ENCODE data around the gene XAGE3. TPM values are rescaled to one million over a fixed set of nuclear protein-coding genes. Genes with fewer than 3 reads are reported as not detected.
"Not testable (repeated sequence)": the region's sequence is repeated elsewhere in the genome, so short reads cannot be mapped to it uniquely, and the experiment has no call there.

Gene XAGE3
- total RNA-seq, 1 donor from 2014 or later, result not detected

DNA sequence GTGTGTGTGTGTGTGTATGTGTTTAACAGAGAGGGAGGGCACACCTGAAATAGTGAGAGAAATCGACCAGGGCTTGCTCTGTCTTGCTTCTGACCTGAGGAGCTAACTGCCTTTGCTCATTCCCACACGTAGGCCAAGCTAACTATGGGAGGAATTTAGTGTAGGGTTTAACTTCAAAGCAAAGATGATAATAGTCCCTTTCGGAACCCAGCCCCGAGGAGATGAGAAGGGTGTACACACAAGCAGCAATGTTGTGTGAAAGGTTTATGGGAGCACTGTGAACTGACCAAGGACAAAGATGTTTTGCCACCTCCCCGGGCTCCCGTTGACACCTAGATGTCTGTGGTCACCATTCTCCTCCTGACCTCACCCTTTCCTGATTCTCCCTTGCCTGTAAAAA is 8.5 kb upstream of the XAGE3 start:
- H3K4me3 ChIP-seq; H3K27me3 ChIP-seq (ENCODE audit: low read depth); intact Hi-C loops (cut with micrococcal nuclease); H3K36me3 ChIP-seq; H3K27ac ChIP-seq (replicated peaks); H3K9me3 ChIP-seq (replicated peaks); DNase-seq; H3K4me1 ChIP-seq: not testable (repeated sequence)

DNA sequence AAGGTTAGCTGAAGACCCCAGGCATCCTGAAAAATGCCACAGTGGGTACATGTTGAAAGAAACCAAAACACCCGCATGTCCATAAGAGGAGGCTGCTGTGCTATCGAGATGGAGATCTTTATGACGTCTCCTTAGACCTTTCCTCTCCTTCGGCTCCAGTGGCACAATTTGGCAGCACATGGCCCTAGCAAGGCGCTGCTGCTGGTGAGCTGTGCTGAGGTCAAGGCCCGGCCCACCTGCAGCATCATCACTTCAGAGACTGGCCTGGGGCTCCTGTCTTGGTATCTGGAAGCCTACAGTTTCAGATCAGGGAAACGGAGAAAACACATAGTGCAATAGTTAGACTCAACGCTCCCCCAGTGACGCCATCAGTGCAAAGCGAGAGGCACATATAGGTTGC is 7.6 kb upstream of the XAGE3 start:
- H3K4me3 ChIP-seq; H3K36me3 ChIP-seq; H3K9me3 ChIP-seq (replicated peaks); H3K27ac ChIP-seq (replicated peaks); H3K27me3 ChIP-seq (ENCODE audit: low read depth); DNase-seq; H3K4me1 ChIP-seq; intact Hi-C loops (cut with micrococcal nuclease): not testable (repeated sequence)

DNA sequence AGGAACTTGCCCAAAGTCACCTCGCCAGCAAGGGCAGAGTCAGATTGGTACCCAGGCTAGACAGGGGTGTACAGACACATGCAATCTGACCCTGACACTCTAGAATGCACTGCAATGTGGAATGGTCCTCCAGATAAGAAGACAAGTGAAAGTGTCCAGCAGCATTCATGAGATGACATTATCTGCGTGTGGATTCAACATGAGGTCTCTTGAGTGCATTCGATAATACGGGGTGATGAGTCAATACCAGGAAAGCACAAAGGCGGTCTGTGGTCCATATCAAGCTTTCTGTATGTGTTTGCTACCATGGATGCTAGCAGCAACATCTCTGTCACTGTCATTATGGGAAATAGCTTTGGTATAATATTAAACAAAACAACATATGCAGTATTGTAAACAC is 6.8 kb upstream of the XAGE3 start:
- no peaks in the 10 kb centered on the region for H3K36me3 ChIP-seq
- DNase-seq, result no peak
- H3K4me1 ChIP-seq, result no peaks in the 10 kb centered on the region
- H3K4me3 ChIP-seq, result no peak overlapping the region
- H3K27me3 ChIP-seq (ENCODE audit: low read depth), result no peaks in the 10 kb centered on the region
- intact Hi-C loops (cut with micrococcal nuclease), result no loop called here
- TF ChIP-seq, protein P1, sequence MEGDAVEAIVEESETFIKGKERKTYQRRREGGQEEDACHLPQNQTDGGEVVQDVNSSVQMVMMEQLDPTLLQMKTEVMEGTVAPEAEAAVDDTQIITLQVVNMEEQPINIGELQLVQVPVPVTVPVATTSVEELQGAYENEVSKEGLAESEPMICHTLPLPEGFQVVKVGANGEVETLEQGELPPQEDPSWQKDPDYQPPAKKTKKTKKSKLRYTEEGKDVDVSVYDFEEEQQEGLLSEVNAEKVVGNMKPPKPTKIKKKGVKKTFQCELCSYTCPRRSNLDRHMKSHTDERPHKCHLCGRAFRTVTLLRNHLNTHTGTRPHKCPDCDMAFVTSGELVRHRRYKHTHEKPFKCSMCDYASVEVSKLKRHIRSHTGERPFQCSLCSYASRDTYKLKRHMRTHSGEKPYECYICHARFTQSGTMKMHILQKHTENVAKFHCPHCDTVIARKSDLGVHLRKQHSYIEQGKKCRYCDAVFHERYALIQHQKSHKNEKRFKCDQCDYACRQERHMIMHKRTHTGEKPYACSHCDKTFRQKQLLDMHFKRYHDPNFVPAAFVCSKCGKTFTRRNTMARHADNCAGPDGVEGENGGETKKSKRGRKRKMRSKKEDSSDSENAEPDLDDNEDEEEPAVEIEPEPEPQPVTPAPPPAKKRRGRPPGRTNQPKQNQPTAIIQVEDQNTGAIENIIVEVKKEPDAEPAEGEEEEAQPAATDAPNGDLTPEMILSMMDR (IDR thresholded peaks at IDR 0.05; ENCODE audit: borderline replicate concordance), result no peak
- no peak overlapping the region for H3K27ac ChIP-seq (replicated peaks)
- no peaks in the 10 kb centered on the region for H3K9me3 ChIP-seq (replicated peaks)

DNA sequence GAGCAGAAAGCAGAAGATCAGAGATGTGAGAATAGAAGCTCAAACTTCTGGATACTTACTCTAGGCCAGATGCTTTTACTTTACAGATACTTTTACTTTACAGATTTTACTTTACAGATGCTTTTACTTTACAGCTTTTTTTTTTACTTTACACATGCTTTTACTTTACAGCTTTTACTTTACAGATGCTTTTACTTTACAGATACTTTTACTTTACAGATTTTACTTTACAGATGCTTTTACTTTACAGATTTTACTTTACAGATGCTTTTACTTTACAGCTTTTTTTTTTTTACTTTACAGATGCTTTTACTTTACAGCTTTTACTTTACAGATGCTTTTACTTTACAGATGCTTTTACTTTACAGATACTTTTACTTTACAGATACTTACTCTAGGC is 5.9 kb upstream of the XAGE3 start:
- H3K27me3 ChIP-seq (ENCODE audit: low read depth); H3K27ac ChIP-seq (replicated peaks); H3K4me3 ChIP-seq; DNase-seq; H3K9me3 ChIP-seq (replicated peaks); H3K4me1 ChIP-seq; intact Hi-C loops (cut with micrococcal nuclease); H3K36me3 ChIP-seq: not testable (repeated sequence)

GRCh38 chrX:52870046-52870445 is 2.2 kb upstream of the XAGE3 start:
- Histone ChIP-seq H3K27ac (replicated peaks) (no peak overlapping the region), H3K27me3 (ENCODE audit: low read depth) (no peaks in the 10 kb centered on the region), H3K4me1 (no peaks in the 10 kb centered on the region), H3K36me3 (no peaks in the 10 kb centered on the region), H3K4me3 (no peak overlapping the region), H3K9me3 (replicated peaks) (no peaks in the 10 kb centered on the region)
- no peak for DNase-seq
- TF ChIP-seq, protein P1 (IDR thresholded peaks at IDR 0.05; ENCODE audit: borderline replicate concordance), result no peak
- intact Hi-C loops (cut with micrococcal nuclease), result no loop called here

DNA sequence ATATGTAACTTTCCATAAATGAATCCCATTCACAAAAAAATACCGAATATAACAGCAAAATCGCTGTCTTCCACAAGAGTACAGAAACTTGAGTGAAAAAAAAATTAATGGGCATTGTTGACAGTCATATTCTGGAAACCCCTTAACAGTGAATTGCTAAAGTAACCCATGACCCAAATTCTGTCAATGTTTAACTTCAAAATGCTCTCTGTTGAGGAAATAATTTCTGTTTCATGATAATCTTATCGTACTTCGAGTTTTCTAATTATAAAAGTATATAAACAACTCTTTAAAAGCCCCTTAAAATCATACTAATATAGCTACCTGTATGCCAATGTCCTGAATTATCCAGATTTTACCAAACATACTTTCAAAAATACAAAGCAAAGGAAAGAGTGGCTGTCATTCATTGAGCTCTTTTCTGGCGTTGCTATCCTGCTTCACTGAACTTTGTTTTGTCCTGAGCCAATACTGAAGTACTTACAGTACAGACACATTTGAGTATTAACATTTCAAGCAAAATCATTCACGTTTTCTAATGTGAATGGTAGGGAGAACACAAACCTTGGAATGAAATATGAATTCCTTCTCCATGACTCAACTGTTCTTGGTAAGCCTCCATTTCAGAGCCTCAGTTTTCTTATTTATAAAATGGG is 2.4 kb downstream of the XAGE3 start:
- no peaks in the 10 kb centered on the region for H3K36me3 ChIP-seq
- H3K27me3 ChIP-seq (ENCODE audit: low read depth), result no peaks in the 10 kb centered on the region
- H3K4me1 ChIP-seq, result no peaks in the 10 kb centered on the region
- TF ChIP-seq, protein P1 (IDR thresholded peaks at IDR 0.05; ENCODE audit: borderline replicate concordance), result no peak
- H3K27ac ChIP-seq (replicated peaks), result no peak overlapping the region
- no peak overlapping the region for H3K4me3 ChIP-seq
- DNase-seq, result no peak
- intact Hi-C loops (cut with micrococcal nuclease), result no loop called here
- no peaks in the 10 kb centered on the region for H3K9me3 ChIP-seq (replicated peaks)

GRCh38 chrX:52856991-52857525 is 10.8 kb downstream of the XAGE3 start:
- H3K4me1 ChIP-seq; H3K36me3 ChIP-seq; H3K27me3 ChIP-seq (ENCODE audit: low read depth); H3K4me3 ChIP-seq; H3K9me3 ChIP-seq (replicated peaks); intact Hi-C loops (cut with micrococcal nuclease); DNase-seq; H3K27ac ChIP-seq (replicated peaks): not testable (repeated sequence)
